Fibroblast of lung (primary cell): ENCODE results near the gene MRPS22. TPM values are rescaled to one million over a fixed set of nuclear protein-coding genes. Genes with fewer than 3 reads are reported as not detected.

Source experiments
- DNase-seq, 2 donors: peaks; one replicate each; pipeline versions ENCODE4 v3.0.0 to v3.0.0-alpha.2; 2010; ENCODE audit warnings: low read depth in 2 of 2
- H2AFZ ChIP-seq: 2 replicates; pipeline ENCODE4 v1.5.1; 2012; ENCODE audit warnings: low read length, control low read depth, inconsistent platforms
- H3K27ac ChIP-seq: 2 replicates; pipeline ENCODE4 v1.5.1; 2011; ENCODE audit warnings: low read length, control low read depth; ENCODE audit not compliant: insufficient read depth
- H3K27me3 ChIP-seq: 2 replicates; pipeline ENCODE4 v1.5.1; 2011; ENCODE audit warnings: mild to moderate bottlenecking, low read length; ENCODE audit not compliant: control insufficient read depth, insufficient read depth
- H3K36me3 ChIP-seq: 2 replicates; pipeline ENCODE4 v1.5.1; 2011; ENCODE audit warnings: low read length; ENCODE audit not compliant: control insufficient read depth, insufficient read depth
- H3K4me1 ChIP-seq: 2 replicates; pipeline ENCODE4 v1.5.1; 2011; ENCODE audit warnings: low read length; ENCODE audit not compliant: control insufficient read depth, insufficient read depth; ENCODE audit errors: extremely low read depth
- H3K4me2 ChIP-seq: 2 replicates; pipeline ENCODE4 v1.5.1; 2011; ENCODE audit warnings: low read length, control low read depth; ENCODE audit not compliant: insufficient read depth; ENCODE audit errors: extremely low read depth
- H3K4me3 ChIP-seq, 4 experiments: fragments of 200-600 bp in 1 of 4; sonication (generic) in 1 of 4; replicated peaks in 1 of 4; 2 replicates each; pipeline ENCODE4 v1.5.1; 2011 to 2016; ENCODE audit warnings: low read length in 4 of 4, low read depth in 3 of 4, mild to moderate bottlenecking in 3 of 4, control low read depth in 2 of 4, inconsistent platforms in 1 of 4, mixed read lengths in 1 of 4; ENCODE audit not compliant: insufficient read depth in 1 of 4; ENCODE audit errors: control extremely low read depth in 1 of 4
- H3K79me2 ChIP-seq: 2 replicates; pipeline ENCODE4 v1.5.1; 2012; ENCODE audit warnings: mild to moderate bottlenecking, low read length, inconsistent platforms; ENCODE audit not compliant: control insufficient read depth, insufficient read depth
- H3K9ac ChIP-seq: 2 replicates; pipeline ENCODE4 v1.5.1; 2011; ENCODE audit warnings: mild to moderate bottlenecking, low read length, control low read depth; ENCODE audit not compliant: insufficient read depth
- H3K9me3 ChIP-seq: 2 replicates; pipeline ENCODE4 v1.5.1; 2012; ENCODE audit warnings: low read depth, low read length; ENCODE audit not compliant: control insufficient read depth, insufficient read depth
- H4K20me1 ChIP-seq: 2 replicates; pipeline ENCODE4 v1.5.1; 2011; ENCODE audit warnings: low read length; ENCODE audit not compliant: control insufficient read depth, insufficient read depth; ENCODE audit errors: extremely low read depth
- EZH2 ChIP-seq: IDR thresholded peaks from 2 replicates; pipeline ENCODE4 v1.5.1; 2012; ENCODE audit warnings: low read length, control low read depth, mild to moderate bottlenecking; ENCODE audit errors: missing control alignments
- polyA plus RNA-seq, 2 donors: library from polyadenylated mRNA; depleted of rRNA in 1 of 2; stranded (reverse) in 1 of 2; unstranded in 1 of 2; fragments of >200 nt; gene quantifications; 2 replicates each; pipeline ENCODE4 v1.2.1, GENCODE V29; 2011 to 2012; ENCODE audit warnings: missing spikeins in 1 of 2
- total RNA-seq: library from RNA; depleted of rRNA; stranded (reverse); fragments of >200 nt; gene quantifications from 2 replicates; pipeline ENCODE4 v1.2.1, GENCODE V29; 2014
- TF ChIP-seq, protein P1 (sequence below), 2 donors: IDR thresholded peaks in 1 of 2; conservative IDR thresholded peaks in 1 of 2; 1 replicate in 1 of 2; 2 replicates in 1 of 2; pipeline ENCODE4 v1.5.1; 2011 to 2012; ENCODE audit warnings: low read length in 2 of 2, control low read depth in 1 of 2, inconsistent platforms in 1 of 2, low read depth in 1 of 2, mild to moderate bottlenecking in 1 of 2

MRPS22 gene
- total and polyA plus RNA-seq, 2 donors (not counting 1 experiment from before 2014, with no cell fraction given) = 56.7 to 81.3 TPM

GRCh38 chr3:139310474-139310933 lies 33.3 kb upstream of the MRPS22 start:
- Histone ChIP-seq H4K20me1 (no peaks in the 10 kb centered on the region), H3K36me3 (no peaks in the 10 kb centered on the region), H3K27ac (peak overlapping the region; percentile 50), H3K27me3 (no peaks in the 10 kb centered on the region), H3K4me2 (peak overlapping the region; percentile 30), H3K4me1 (peaks cover 27% of the 10 kb centered on the region), H2AFZ (no peak overlapping the region), H3K4me3 (no peak overlapping the region), H3K9me3 (no peaks in the 10 kb centered on the region), H3K9ac (no peak overlapping the region), H3K79me2 (no peaks in the 10 kb centered on the region)
- TF ChIP-seq, protein P1, sequence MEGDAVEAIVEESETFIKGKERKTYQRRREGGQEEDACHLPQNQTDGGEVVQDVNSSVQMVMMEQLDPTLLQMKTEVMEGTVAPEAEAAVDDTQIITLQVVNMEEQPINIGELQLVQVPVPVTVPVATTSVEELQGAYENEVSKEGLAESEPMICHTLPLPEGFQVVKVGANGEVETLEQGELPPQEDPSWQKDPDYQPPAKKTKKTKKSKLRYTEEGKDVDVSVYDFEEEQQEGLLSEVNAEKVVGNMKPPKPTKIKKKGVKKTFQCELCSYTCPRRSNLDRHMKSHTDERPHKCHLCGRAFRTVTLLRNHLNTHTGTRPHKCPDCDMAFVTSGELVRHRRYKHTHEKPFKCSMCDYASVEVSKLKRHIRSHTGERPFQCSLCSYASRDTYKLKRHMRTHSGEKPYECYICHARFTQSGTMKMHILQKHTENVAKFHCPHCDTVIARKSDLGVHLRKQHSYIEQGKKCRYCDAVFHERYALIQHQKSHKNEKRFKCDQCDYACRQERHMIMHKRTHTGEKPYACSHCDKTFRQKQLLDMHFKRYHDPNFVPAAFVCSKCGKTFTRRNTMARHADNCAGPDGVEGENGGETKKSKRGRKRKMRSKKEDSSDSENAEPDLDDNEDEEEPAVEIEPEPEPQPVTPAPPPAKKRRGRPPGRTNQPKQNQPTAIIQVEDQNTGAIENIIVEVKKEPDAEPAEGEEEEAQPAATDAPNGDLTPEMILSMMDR (conservative IDR thresholded peaks at IDR 0.05 in 1 of 2, IDR thresholded peaks at IDR 0.05 in 1 of 2; ENCODE audit: low read depth in 1 of 2, low read length in 2 of 2) = no peak
- no peak for TF ChIP-seq EZH2
- DNase-seq = peak; percentile 84 to 93

GRCh38 chr3:139311557-139311956 lies 32.3 kb upstream of the MRPS22 start:
- no peak overlapping the region for H3K4me2 ChIP-seq
- no peak for TF ChIP-seq EZH2

DNA sequence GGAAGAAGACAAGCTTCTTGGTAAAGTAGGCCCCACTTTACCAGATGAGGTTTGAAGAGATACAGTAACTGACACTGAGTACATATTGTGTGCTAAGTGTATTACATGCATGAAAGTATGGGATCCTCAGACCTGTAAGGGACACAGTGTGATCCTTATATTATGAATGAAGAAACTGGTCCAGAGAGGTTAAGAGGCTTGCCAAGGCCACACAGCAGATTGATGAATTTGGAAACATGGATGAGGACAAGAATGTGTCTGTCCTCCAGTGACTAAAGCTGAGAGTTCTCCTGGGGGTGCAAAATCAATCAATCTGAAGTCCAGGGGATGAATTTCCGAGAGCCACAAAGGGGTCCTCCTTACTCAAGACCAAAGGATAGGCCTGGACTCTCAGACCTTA lies 31.4 kb upstream of the MRPS22 start:
- Histone ChIP-seq H3K4me1 (peaks cover 27% of the 10 kb centered on the region), H3K9ac (no peak overlapping the region), H4K20me1 (no peaks in the 10 kb centered on the region), H3K4me2 (no peak overlapping the region), H3K9me3 (no peaks in the 10 kb centered on the region), H3K27me3 (no peaks in the 10 kb centered on the region), H3K36me3 (no peaks in the 10 kb centered on the region), H3K79me2 (no peaks in the 10 kb centered on the region), H2AFZ (no peak overlapping the region), H3K4me3 (no peak overlapping the region), H3K27ac (no peak overlapping the region)
- TF ChIP-seq EZH2 = no peak
- TF ChIP-seq, protein P1 (conservative IDR thresholded peaks at IDR 0.05 in 1 of 2, IDR thresholded peaks at IDR 0.05 in 1 of 2; ENCODE audit: low read depth in 1 of 2, low read length in 2 of 2) = no peak
- DNase-seq = no peak

More at GRCh38 chr3:139311557-139311956, 32.3 kb upstream of the MRPS22 start:
- no peak for DNase-seq
- Histone ChIP-seq H3K27me3 (no peaks in the 10 kb centered on the region), H3K9ac (no peak overlapping the region), H3K9me3 (no peaks in the 10 kb centered on the region), H3K79me2 (no peaks in the 10 kb centered on the region), H3K36me3 (no peaks in the 10 kb centered on the region), H3K27ac (no peak overlapping the region), H4K20me1 (no peaks in the 10 kb centered on the region), H2AFZ (no peak overlapping the region), H3K4me1 (peaks cover 27% of the 10 kb centered on the region), H3K4me3 (no peak overlapping the region)
